Mesendoderm (in vitro differentiated cells): ENCODE data around the gene MAP4K2.

Source experiments
- DNase-seq: peaks from one replicate; pipeline ENCODE4 v3.0.0; 2013
- H2AK5ac ChIP-seq: 2 replicates; pipeline ENCODE4 v1.6.1; 2013; ENCODE audit warnings: low read length, inconsistent platforms
- H2BK120ac ChIP-seq: 2 replicates; pipeline ENCODE4 v1.6.1; 2013; ENCODE audit warnings: low read depth, mild to moderate bottlenecking, low read length, moderate library complexity, mixed read lengths
- H2BK15ac ChIP-seq: replicated peaks from 2 replicates; pipeline ENCODE4 v1.6.1; 2013; ENCODE audit warnings: low read depth, mild to moderate bottlenecking, moderate library complexity
- H2BK5ac ChIP-seq: 2 replicates; pipeline ENCODE4 v1.6.1; 2013; ENCODE audit warnings: low read length, inconsistent platforms
- H3K18ac ChIP-seq: 2 replicates; pipeline ENCODE4 v1.6.1; 2013; ENCODE audit warnings: mild to moderate bottlenecking, low read length, mixed read lengths
- H3K23ac ChIP-seq: one replicate; pipeline ENCODE4 v1.6.1; 2013; ENCODE audit warnings: low read length
- H3K27ac ChIP-seq: 2 replicates; pipeline ENCODE4 v1.5.1; 2013; ENCODE audit warnings: low read depth, mild to moderate bottlenecking, inconsistent platforms, low read length, moderate library complexity
- H3K27me3 ChIP-seq: 2 replicates; pipeline ENCODE4 v1.6.1; 2013; ENCODE audit warnings: low read length, control low read depth, mild to moderate bottlenecking, inconsistent platforms; ENCODE audit not compliant: insufficient read depth, poor library complexity
- H3K36me3 ChIP-seq: 2 replicates; pipeline ENCODE4 v1.6.1; 2013; ENCODE audit warnings: low read length, inconsistent platforms; ENCODE audit not compliant: control insufficient read depth, insufficient read depth
- H3K4ac ChIP-seq: one replicate; pipeline ENCODE4 v1.6.1; 2013; ENCODE audit warnings: low read depth, mild to moderate bottlenecking, low read length, moderate library complexity
- H3K4me1 ChIP-seq: 2 replicates; pipeline ENCODE4 v1.6.1; 2013; ENCODE audit warnings: low read depth, low read length, inconsistent platforms; ENCODE audit not compliant: control insufficient read depth
- H3K4me2 ChIP-seq: 2 replicates; pipeline ENCODE4 v1.6.1; 2013; ENCODE audit warnings: low read length
- H3K4me3 ChIP-seq: 2 replicates; pipeline ENCODE4 v1.5.1; 2013; ENCODE audit warnings: mild to moderate bottlenecking, low read length
- H3K56ac ChIP-seq: one replicate; pipeline ENCODE4 v1.6.1; 2013; ENCODE audit warnings: low read length
- H3K79me1 ChIP-seq: 2 replicates; pipeline ENCODE4 v1.6.1; 2013; ENCODE audit warnings: low read length, inconsistent platforms
- H3K79me2 ChIP-seq: 2 replicates; pipeline ENCODE4 v1.6.1; 2013; ENCODE audit warnings: mild to moderate bottlenecking, low read length; ENCODE audit not compliant: control insufficient read depth, insufficient read depth
- H3K9ac ChIP-seq: 2 replicates; pipeline ENCODE4 v1.6.1; 2013; ENCODE audit warnings: low read length, inconsistent platforms
- H4K5ac ChIP-seq: one replicate; pipeline ENCODE4 v1.6.1; 2013; ENCODE audit warnings: low read length
- H4K8ac ChIP-seq: one replicate; pipeline ENCODE4 v1.6.1; 2013; ENCODE audit warnings: low read depth, mild to moderate bottlenecking, control low read depth, low read length, moderate library complexity
- WGBS: extraction: QIAGEN DNeasy Blood & Tissue Kit; methylation state at CpG from one replicate; pipeline ENCODE4 v1.1.7; 2013; ENCODE audit warnings: low lambda C conversion rate, missing lambda C conversion rate; ENCODE audit not compliant: insufficient coverage; ENCODE audit errors: extremely low coverage; 5-methylcytosine and 5-hydroxymethylcytosine counted together

Gene MAP4K2

GRCh38 chr11:64843686-64844329, 40.8 kb upstream of the MAP4K2 start:
- Histone ChIP-seq H3K79me2 (no peaks in the 10 kb centered on the region), H2BK5ac (no peak overlapping the region), H3K18ac (no peak overlapping the region), H3K23ac (peak overlapping the region; percentile 66), H3K56ac (peak overlapping the region; percentile 86), H2BK15ac (no peak overlapping the region), H3K27ac (no peak overlapping the region), H3K36me3 (no peaks in the 10 kb centered on the region), H3K4me2 (peak overlapping the region; percentile 94), H4K8ac (no peak overlapping the region), H3K79me1 (peaks cover 4% of the 10 kb centered on the region), H2AK5ac (peak overlapping the region; percentile 45), H3K9ac (peak overlapping the region; percentile 77), H3K4me3 (peak overlapping the region; percentile 58), H3K4me1 (peaks cover 11% of the 10 kb centered on the region), H2BK120ac (no peak overlapping the region), H3K4ac (no peak overlapping the region), H3K27me3 (no peaks in the 10 kb centered on the region), H4K5ac (no peak overlapping the region)
- DNase-seq, result no peak
- WGBS, result no CpG with 5 or more reads among the region's 27 CpGs

DNA sequence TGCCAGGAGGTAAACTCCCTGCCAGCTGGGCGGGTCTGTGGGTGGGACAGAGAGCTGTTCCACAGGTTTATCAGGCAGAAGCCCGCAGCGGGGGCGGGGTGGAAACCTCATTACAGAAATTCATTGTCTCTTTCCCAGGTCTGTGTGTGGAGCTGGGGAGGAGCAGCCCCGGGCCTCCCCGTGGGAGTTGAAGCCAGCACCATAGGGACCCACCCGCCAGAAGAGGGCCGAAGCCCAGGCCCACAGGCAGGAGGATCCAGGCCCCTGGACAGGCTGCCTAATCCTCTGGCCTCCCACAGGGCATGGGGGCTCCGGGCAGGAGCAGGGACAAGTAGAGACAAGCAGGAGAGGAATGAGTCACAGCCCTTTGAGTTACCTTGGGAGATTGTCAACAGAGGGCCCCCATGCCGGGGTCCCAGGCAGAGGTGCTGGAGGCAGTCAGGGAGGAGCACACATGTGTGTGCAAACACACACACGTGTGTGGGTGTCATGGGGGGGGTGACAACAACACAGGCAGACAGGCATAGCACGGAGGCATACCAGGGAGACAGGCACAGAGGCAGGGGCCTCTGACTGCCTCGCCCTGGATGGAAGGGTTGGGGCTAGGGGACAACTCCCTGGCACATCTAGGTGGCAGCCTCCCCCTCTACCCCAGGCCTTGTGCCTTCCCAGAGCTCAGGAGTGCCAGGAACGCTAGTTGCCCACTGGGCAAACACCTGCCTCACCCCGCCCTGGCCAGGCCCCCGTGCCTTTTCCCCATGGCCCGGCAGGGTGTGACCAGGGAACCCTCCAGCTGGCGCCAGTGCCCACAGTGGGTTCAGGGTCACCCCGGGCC, 40.1 kb upstream of the MAP4K2 start:
- H3K27ac ChIP-seq, result peak overlapping the region; percentile 65

GRCh38 chr11:64842366-64842759, 39.3 kb upstream of the MAP4K2 start:
- Histone ChIP-seq H2BK15ac (no peak overlapping the region), H3K18ac (peak overlapping the region; percentile 0), H3K4me3 (no peak overlapping the region), H3K56ac (peak overlapping the region; percentile 72), H4K8ac (no peak overlapping the region), H3K36me3 (no peaks in the 10 kb centered on the region), H4K5ac (no peak overlapping the region), H3K27ac (peak overlapping the region; percentile 65), H3K4me2 (no peak overlapping the region), H2BK5ac (no peak overlapping the region), H3K79me2 (no peaks in the 10 kb centered on the region), H3K79me1 (peaks cover 4% of the 10 kb centered on the region), H2BK120ac (no peak overlapping the region), H3K9ac (peak overlapping the region; percentile 41), H3K4ac (peak overlapping the region; percentile 60), H3K23ac (no peak overlapping the region), H3K4me1 (peaks cover 11% of the 10 kb centered on the region), H2AK5ac (peak overlapping the region; percentile 39), H3K27me3 (no peaks in the 10 kb centered on the region)
- no CpG with 5 or more reads among the region's 6 CpGs for WGBS
- DNase-seq, result peak; percentile 69

More for the DNA sequence above, 40.1 kb upstream of the MAP4K2 start:
- no CpG with 5 or more reads among the region's 19 CpGs for WGBS
- no peaks in the 10 kb centered on the region for H3K27me3 ChIP-seq
- no peak overlapping the region for H4K8ac ChIP-seq
- peaks cover 11% of the 10 kb centered on the region for H3K4me1 ChIP-seq
- no peak overlapping the region for H4K5ac ChIP-seq
- H3K79me2 ChIP-seq, result no peaks in the 10 kb centered on the region
- peak overlapping the region; percentile 66 for H3K9ac ChIP-seq
- H2BK15ac ChIP-seq, result no peak overlapping the region
- H3K18ac ChIP-seq, result peak overlapping the region; percentile 0
- peak overlapping the region; percentile 38 for H2AK5ac ChIP-seq
- H3K36me3 ChIP-seq, result no peaks in the 10 kb centered on the region
- peak overlapping the region; percentile 60 for H3K4ac ChIP-seq
- no peak overlapping the region for H2BK120ac ChIP-seq
- peaks cover 4% of the 10 kb centered on the region for H3K79me1 ChIP-seq
- peak overlapping the region; percentile 76 for H2BK5ac ChIP-seq
- no peak overlapping the region for H3K23ac ChIP-seq
- H3K4me3 ChIP-seq, result no peak overlapping the region
- DNase-seq, result peak; percentile 84
- H3K56ac ChIP-seq, result peak overlapping the region; percentile 86
- peak overlapping the region; percentile 25 for H3K4me2 ChIP-seq

DNA sequence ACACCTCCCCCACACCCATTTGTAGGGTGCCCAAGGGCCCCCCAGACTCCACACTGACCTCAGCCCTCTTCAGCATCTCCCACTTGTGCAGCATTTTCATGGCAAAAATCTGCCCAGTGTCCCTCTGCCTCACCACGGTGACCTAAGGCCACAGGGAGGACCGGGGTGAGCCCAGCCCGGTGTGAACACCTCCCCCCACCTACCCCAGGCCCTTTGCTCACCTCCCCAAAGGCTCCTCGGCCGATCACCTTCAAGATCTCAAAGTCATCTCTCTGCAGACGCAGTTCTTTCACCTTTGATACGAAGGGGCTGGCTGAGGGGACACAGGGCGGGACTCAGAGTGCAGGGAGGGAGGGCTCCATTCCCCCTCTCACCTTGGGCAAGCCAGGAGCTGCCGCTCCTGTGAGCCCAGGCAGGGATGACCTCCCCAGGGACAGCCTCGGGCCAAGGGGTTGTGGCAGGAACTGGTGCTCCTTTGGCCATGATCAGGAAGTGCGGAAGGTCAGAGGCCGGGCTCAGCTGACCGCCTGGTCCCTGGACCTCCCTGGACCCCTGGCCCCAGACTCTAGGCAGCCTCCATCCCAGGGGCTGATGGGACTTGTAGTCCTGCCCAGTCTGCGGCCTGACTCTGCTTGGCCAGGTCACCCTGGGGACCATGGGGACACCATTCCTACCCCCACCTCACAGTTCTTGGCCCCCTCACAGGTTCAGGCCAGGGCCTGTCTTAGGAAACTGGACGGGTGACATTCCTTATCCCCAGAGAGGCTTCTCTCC, 38.8 kb upstream of the MAP4K2 start:
- Histone ChIP-seq H3K4me3 (no peak overlapping the region), H2AK5ac (no peak overlapping the region), H3K23ac (no peak overlapping the region), H2BK5ac (no peak overlapping the region), H3K27ac (peak overlapping the region; percentile 65), H3K56ac (peak overlapping the region; percentile 72), H3K79me1 (peaks cover 4% of the 10 kb centered on the region), H2BK15ac (no peak overlapping the region), H2BK120ac (no peak overlapping the region), H3K9ac (peak overlapping the region; percentile 41), H3K4me2 (no peak overlapping the region), H3K4me1 (peaks cover 11% of the 10 kb centered on the region), H3K4ac (no peak overlapping the region), H4K8ac (no peak overlapping the region), H3K79me2 (no peaks in the 10 kb centered on the region), H3K36me3 (no peaks in the 10 kb centered on the region), H3K27me3 (no peaks in the 10 kb centered on the region), H3K18ac (peak overlapping the region; percentile 0), H4K5ac (no peak overlapping the region)
- no CpG with 5 or more reads among the region's 15 CpGs for WGBS
- DNase-seq, result peak; percentile 73

- H3K79me2 ChIP-seq, result no peaks in the 10 kb centered on the region
- H3K56ac ChIP-seq, result no peak overlapping the region
- no peak overlapping the region for H2BK120ac ChIP-seq
- no peak overlapping the region for H3K27ac ChIP-seq
- no peak overlapping the region for H3K23ac ChIP-seq
- H4K5ac ChIP-seq, result no peak overlapping the region
- no peak overlapping the region for H2BK5ac ChIP-seq
- H3K9ac ChIP-seq, result no peak overlapping the region
- no peak overlapping the region for H3K18ac ChIP-seq
- no peak overlapping the region for H4K8ac ChIP-seq
- H3K36me3 ChIP-seq, result no peaks in the 10 kb centered on the region
- no CpG with 5 or more reads among the region's 24 CpGs for WGBS
- H3K27me3 ChIP-seq, result no peaks in the 10 kb centered on the region
- peaks cover 11% of the 10 kb centered on the region for H3K4me1 ChIP-seq
- peaks cover 4% of the 10 kb centered on the region for H3K79me1 ChIP-seq
- no peak overlapping the region for H2AK5ac ChIP-seq
- no peak overlapping the region for H2BK15ac ChIP-seq
- H3K4me3 ChIP-seq, result no peak overlapping the region
- no peak overlapping the region for H3K4me2 ChIP-seq
- no peak for DNase-seq
- H3K4ac ChIP-seq, result no peak overlapping the region
Measured at GRCh38 chr11:64839887-64840782, 37.1 kb upstream of the MAP4K2 start.
